HCT116 (cell line): Measurements from ENCODE around the gene OR4D1. TPM values are rescaled to one million over a fixed set of nuclear protein-coding genes. Genes with fewer than 3 reads are reported as not detected.

Source experiments
- ATAC-seq: fragments of 200-7000 bp; cut with Tn5 transposase; 2 replicates; pipeline ENCODE4 v1.9.1; 2020; ENCODE audit warnings: mild to moderate bottlenecking, moderate library complexity
- BruUV-seq: library from RNA; stranded (reverse); fragments of 400-500 nt; replicated peaks from 2 replicates; lab custom pipeline; 2021; lab: Mats Ljungman, UMichigan
- CTCF ChIA-PET: fragments of 300-600 bp; sonication (Branson Sonifier 250); formaldehyde crosslinking; loops from one replicate; lab custom pipeline; 2021; ENCODE audit warnings: antibody characterized with exemption; lab: Charles Lee
- POLR2A ChIA-PET: fragments of 300-600, 350-600 bp; sonication (Branson Sonifier 250); formaldehyde crosslinking; loops from one replicate; lab custom pipeline; 2021; ENCODE audit warnings: antibody characterized with exemption; lab: Charles Lee
- RAD21 ChIA-PET, 2 experiments: fragments of 300-600 bp; sonication (Branson Sonifier 250); formaldehyde crosslinking; loops; one replicate each; lab custom pipeline; 2023; ENCODE audit warnings: low total read pairs in 2 of 2; ENCODE audit not compliant: uncharacterized antibody in 2 of 2, unreplicated experiment in 2 of 2, low non-redundant PET in 1 of 2; lab: Charles Lee
- DNase-seq: peaks from one replicate; pipeline ENCODE4 v3.0.0-alpha.2; 2010; ENCODE audit warnings: low read depth, low spot score
- H2AFZ ChIP-seq: fragments of 200-600 bp; shearing (Covaris generic), sonication (generic); 2 replicates; pipeline ENCODE4 v1.6.1; 2017; ENCODE audit warnings: low read depth, mixed run types, mixed read lengths, antibody characterized with exemption, low read length; ENCODE audit not compliant: poor library complexity, severe bottlenecking
- H3K27ac ChIP-seq: 2 replicates; pipeline ENCODE4 v1.5.1; 2012; ENCODE audit warnings: low read depth, low read length
- H3K27me3 ChIP-seq: fragments of 200-600 bp; sonication (generic); 2 replicates; pipeline ENCODE4 v1.6.1; 2016; ENCODE audit warnings: mixed run types, low read length, mixed read lengths; ENCODE audit not compliant: insufficient read depth
- H3K36me3 ChIP-seq, 2 experiments: fragments of 200-500 bp in 1 of 2; fragments of 200-600 bp in 1 of 2; sonication (Bioruptor generic) in 1 of 2; sonication (generic) in 1 of 2; 2 replicates each; pipeline versions ENCODE4 v1.5.1 to v1.6.1; 2014 to 2016; ENCODE audit warnings: low read length in 2 of 2, inconsistent platforms in 1 of 2, mixed read lengths in 1 of 2, mixed run types in 1 of 2; ENCODE audit not compliant: insufficient read depth in 2 of 2, control insufficient read depth in 1 of 2
- H3K4me1 ChIP-seq, 2 experiments: fragments of 200-600 bp in 1 of 2; sonication (generic) in 1 of 2; 2 replicates each; pipeline versions ENCODE4 v1.5.1 to v1.6.1; 2012 to 2017; ENCODE audit warnings: low read length in 2 of 2, inconsistent platforms in 1 of 2, mild to moderate bottlenecking in 1 of 2, mixed read lengths in 1 of 2, mixed run types in 1 of 2, moderate library complexity in 1 of 2; ENCODE audit not compliant: insufficient read depth in 2 of 2, control insufficient read depth in 1 of 2
- H3K4me2 ChIP-seq: fragments of 200-600 bp; sonication (generic); 2 replicates; pipeline ENCODE4 v1.6.1; 2017; ENCODE audit warnings: mixed run types, low read length, mixed read lengths
- H3K4me3 ChIP-seq, 2 experiments: fragments of 200-600 bp in 1 of 2; sonication (generic) in 1 of 2; replicated peaks in 1 of 2; 2 replicates each; pipeline ENCODE4 v1.5.1; 2011 to 2016; ENCODE audit warnings: low read length in 2 of 2, control low read depth in 1 of 2, low read depth in 1 of 2, mild to moderate bottlenecking in 1 of 2, mixed read lengths in 1 of 2, mixed run types in 1 of 2
- H3K79me2 ChIP-seq: fragments of 200-600 bp; sonication (generic); 2 replicates; pipeline ENCODE4 v1.6.1; 2017; ENCODE audit warnings: mild to moderate bottlenecking, mixed run types, low read length, moderate library complexity, mixed read lengths; ENCODE audit not compliant: insufficient read depth
- H3K9ac ChIP-seq: fragments of 200-600 bp; sonication (generic); 2 replicates; pipeline ENCODE4 v1.6.1; 2016; ENCODE audit warnings: low read length, mixed read lengths
- H3K9me2 ChIP-seq: fragments of 200-600 bp; sonication (generic), shearing (Covaris generic); 2 replicates; pipeline ENCODE4 v1.6.1; 2017; ENCODE audit warnings: mixed run types, mild to moderate bottlenecking, moderate library complexity; ENCODE audit not compliant: insufficient read depth
- H3K9me3 ChIP-seq, 2 experiments: fragments of 200-500 bp in 1 of 2; fragments of 200-600 bp in 1 of 2; sonication (Bioruptor generic) in 1 of 2; sonication (generic) in 1 of 2; 2 replicates each; pipeline ENCODE4 v1.6.1; 2014 to 2017; ENCODE audit warnings: low read length in 2 of 2, mixed read lengths in 2 of 2, inconsistent platforms in 1 of 2, low read depth in 1 of 2, mild to moderate bottlenecking in 1 of 2, mixed run types in 1 of 2, moderate library complexity in 1 of 2; ENCODE audit not compliant: control insufficient read depth in 1 of 2, insufficient read depth in 1 of 2
- H4K20me1 ChIP-seq: fragments of 200-600 bp; sonication (generic), shearing (Covaris generic); 2 replicates; pipeline ENCODE4 v1.6.1; 2017; ENCODE audit warnings: mixed run types, mild to moderate bottlenecking, moderate library complexity; ENCODE audit not compliant: insufficient read depth
- ATF3 ChIP-seq: IDR thresholded peaks from 2 replicates; pipeline ENCODE4 v1.6.1; 2012
- CBX3 ChIP-seq: IDR thresholded peaks from 2 replicates; pipeline ENCODE4 v1.6.1; 2012; ENCODE audit warnings: low read depth
- CEBPB ChIP-seq: IDR thresholded peaks from 2 replicates; pipeline ENCODE4 v1.6.1; 2012; ENCODE audit warnings: low read depth
- CTCF ChIP-seq, 3 experiments: fragments of 200-600 bp in 1 of 3; sonication (generic) in 1 of 3; IDR thresholded peaks in 2 of 3; conservative IDR thresholded peaks in 1 of 3; 2 replicates each; pipeline ENCODE4 v1.5.1; 2012 to 2017; ENCODE audit warnings: low read depth in 2 of 3, low read length in 2 of 3, antibody characterized with exemption in 1 of 3, borderline replicate concordance in 1 of 3, control low read depth in 1 of 3, mild to moderate bottlenecking in 1 of 3, mixed read lengths in 1 of 3, mixed run types in 1 of 3, moderate library complexity in 1 of 3; ENCODE audit not compliant: insufficient read depth in 1 of 3
- ELF1 ChIP-seq: IDR thresholded peaks from 2 replicates; pipeline ENCODE4 v1.6.1; 2012; ENCODE audit warnings: low read depth, borderline replicate concordance
- EZH2phosphoT487 ChIP-seq: fragments of 200-600 bp; IDR thresholded peaks from 2 replicates; pipeline ENCODE4 v1.6.1; 2018; ENCODE audit warnings: antibody characterized with exemption, borderline replicate concordance
- FOSL1 ChIP-seq: IDR thresholded peaks from 2 replicates; pipeline ENCODE4 v1.6.1; 2012; ENCODE audit warnings: low read depth
- JUND ChIP-seq: IDR thresholded peaks from 2 replicates; pipeline ENCODE4 v1.6.1; 2012
- MAX ChIP-seq: IDR thresholded peaks from 2 replicates; pipeline ENCODE4 v1.6.1; 2012
- POLR2A ChIP-seq: IDR thresholded peaks from 2 replicates; pipeline ENCODE4 v1.7.0; 2011; ENCODE audit warnings: borderline replicate concordance; ENCODE audit not compliant: insufficient read depth, insufficient read length; ENCODE audit errors: extremely low read depth
- POLR2AphosphoS5 ChIP-seq: IDR thresholded peaks from 2 replicates; pipeline ENCODE4 v1.6.1; 2011; ENCODE audit warnings: mild to moderate bottlenecking, low read depth, low read length, moderate library complexity
- RAD21 ChIP-seq: IDR thresholded peaks from 2 replicates; pipeline ENCODE4 v1.6.1; 2012; ENCODE audit warnings: low read depth, mild to moderate bottlenecking
- REST ChIP-seq: IDR thresholded peaks from 2 replicates; pipeline ENCODE4 v1.6.1; 2012; ENCODE audit warnings: low read depth
- SP1 ChIP-seq: IDR thresholded peaks from 2 replicates; pipeline ENCODE4 v1.6.1; 2012; ENCODE audit warnings: low read depth
- SRF ChIP-seq: IDR thresholded peaks from 2 replicates; pipeline ENCODE4 v1.6.1; 2012; ENCODE audit warnings: low read depth
- TCF7L2 ChIP-seq: IDR thresholded peaks from 2 replicates; pipeline ENCODE4 v1.7.0; 2011; ENCODE audit warnings: borderline replicate concordance, inconsistent platforms; ENCODE audit not compliant: insufficient read depth, insufficient read length; ENCODE audit errors: extremely low read depth
- YY1 ChIP-seq: IDR thresholded peaks from 2 replicates; pipeline ENCODE4 v1.6.1; 2011; ENCODE audit warnings: low read length, low read depth, moderate library complexity, mild to moderate bottlenecking; ENCODE audit not compliant: insufficient replicate concordance; ENCODE audit errors: extremely low read depth
- ZFX ChIP-seq: fragments of 450-650 bp; IDR thresholded peaks from 2 replicates; pipeline ENCODE4 v1.6.1; 2017
- intact Hi-C: fragments of 100-400 bp; cut with micrococcal nuclease; formaldehyde crosslinking; loops from 2 replicates; pipeline ENCODE4 v1.10.0; 2022
- total RNA-seq: library from RNA; stranded (reverse); gene quantifications from one replicate; pipeline ENCODE4 v1.2.1, GENCODE V29; 2021; ENCODE audit not compliant: unreplicated experiment

The OR4D1 gene
- total RNA-seq, 1 experiment from 2014 or later, result not detected

GRCh38 chr17:58119491-58119890, 28.7 kb upstream of the OR4D1 start:
- Histone ChIP-seq H3K9me3 (no peaks in the 10 kb centered on the region), H3K4me3 (no peak overlapping the region), H3K4me2 (no peak overlapping the region), H3K36me3 (no peaks in the 10 kb centered on the region), H3K27me3 (peaks cover 12% of the 10 kb centered on the region; the same call in 1 of the 2 replicates), H3K9me2 (no peaks in the 10 kb centered on the region), H3K27ac (no peak overlapping the region), H3K9ac (no peak overlapping the region), H4K20me1 (no peaks in the 10 kb centered on the region), H3K79me2 (no peaks in the 10 kb centered on the region), H3K4me1 (no peaks in the 10 kb centered on the region), H2AFZ (no peak overlapping the region)
- POLR2A ChIA-PET, result no interaction called here
- TF ChIP-seq ZFX (no peak), POLR2A (no peak), ATF3 (no peak), POLR2AphosphoS5 (no peak), MAX (no peak), SRF (no peak), YY1 (no peak), RAD21 (no peak), REST (no peak; the same call in 1 of the 2 replicates), EZH2phosphoT487 (no peak), ELF1 (no peak), CTCF (IDR thresholded peaks at IDR 0.05 in 2 of 3, conservative IDR thresholded peaks at IDR 0.05 in 1 of 3; ENCODE audit: borderline replicate concordance in 1 of 3, insufficient read depth in 1 of 3, low read depth in 2 of 3, low read length in 2 of 3) (no peak), CEBPB (no peak), JUND (no peak), TCF7L2 (no peak), SP1 (no peak), FOSL1 (no peak), CBX3 (no peak)
- no TSS peak for BruUV-seq
- CTCF ChIA-PET, result interaction anchor here (1.0 kb wide), 1 partner anchor 53 kb away, joined by 8 read pairs; no protein-coding TSS in a partner anchor
- intact Hi-C loops, result loop anchor here (10.0 kb wide), 1 partner anchor 375 kb away; the partner anchor contains the start of gene CCDC182
- RAD21 ChIA-PET, result no interaction called here
- no peak for ATAC-seq
- DNase-seq, result no peak
